ENCODE data around the gene ANXA8. TPM values are rescaled to one million over a fixed set of nuclear protein-coding genes. Genes with fewer than 3 reads are reported as not detected.

ANXA8 gene
- total RNA-seq, 1 experiment from 2014 or later: 172 TPM

DNA sequence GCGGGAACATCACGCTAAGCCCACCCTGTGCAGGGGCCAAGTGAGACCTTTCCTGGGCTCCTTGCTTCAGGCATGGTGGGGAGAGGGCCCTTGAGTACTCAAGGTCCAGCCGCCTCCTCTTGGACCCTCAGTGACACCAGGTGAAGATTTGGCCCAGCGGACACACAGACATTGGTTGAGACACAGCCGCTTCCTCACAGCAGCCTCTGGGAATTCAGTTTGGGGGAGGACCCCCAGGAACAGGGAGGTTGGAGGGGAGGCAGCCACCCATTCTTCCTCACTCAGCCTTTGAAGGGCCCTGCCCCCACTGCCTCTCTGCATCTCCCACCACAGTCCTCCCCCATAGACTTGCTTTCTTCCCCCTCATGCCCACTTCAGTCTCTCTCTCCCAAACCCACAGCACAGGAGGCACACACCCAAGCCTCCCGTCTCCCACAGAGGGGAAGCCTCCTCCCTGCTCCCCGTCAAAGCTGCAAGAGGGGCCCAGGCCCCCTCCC is 31.9 kb downstream of the ANXA8 start:
- Histone ChIP-seq H3F3A (ENCODE audit: insufficient read depth, low read depth) (peaks cover 12% of the 10 kb centered on the region; the same call in 1 of the 2 replicates), H3K27ac (no peak overlapping the region), H3K4me3 (no peak overlapping the region), H3K9me3 (ENCODE audit: insufficient read depth, low read depth) (no peaks in the 10 kb centered on the region), H3K27me3 (ENCODE audit: insufficient read depth, low read depth) (no peaks in the 10 kb centered on the region), H3K9me2 (ENCODE audit: insufficient read depth) (no peaks in the 10 kb centered on the region), H3K4me2 (no peak overlapping the region), H3K79me2 (ENCODE audit: low read depth) (no peaks in the 10 kb centered on the region), H2AFZ (no peak overlapping the region), H3K36me3 (ENCODE audit: low read depth) (no peaks in the 10 kb centered on the region), H4K20me1 (ENCODE audit: insufficient read depth) (no peaks in the 10 kb centered on the region), H3K4me1 (replicated peaks; ENCODE audit: insufficient read depth) (no peaks in the 10 kb centered on the region)
- CTCF ChIA-PET: no interaction called here
- intact Hi-C loops (cut with micrococcal nuclease; ENCODE audit: unreplicated experiment): no loop called here
- no peak for DNase-seq
- no TSS peak for BruUV-seq (replicated peaks)
- no peak for TF ChIP-seq EZH2 (IDR thresholded peaks at IDR 0.05; ENCODE audit: low read depth)
- TF ChIP-seq, protein P1, sequence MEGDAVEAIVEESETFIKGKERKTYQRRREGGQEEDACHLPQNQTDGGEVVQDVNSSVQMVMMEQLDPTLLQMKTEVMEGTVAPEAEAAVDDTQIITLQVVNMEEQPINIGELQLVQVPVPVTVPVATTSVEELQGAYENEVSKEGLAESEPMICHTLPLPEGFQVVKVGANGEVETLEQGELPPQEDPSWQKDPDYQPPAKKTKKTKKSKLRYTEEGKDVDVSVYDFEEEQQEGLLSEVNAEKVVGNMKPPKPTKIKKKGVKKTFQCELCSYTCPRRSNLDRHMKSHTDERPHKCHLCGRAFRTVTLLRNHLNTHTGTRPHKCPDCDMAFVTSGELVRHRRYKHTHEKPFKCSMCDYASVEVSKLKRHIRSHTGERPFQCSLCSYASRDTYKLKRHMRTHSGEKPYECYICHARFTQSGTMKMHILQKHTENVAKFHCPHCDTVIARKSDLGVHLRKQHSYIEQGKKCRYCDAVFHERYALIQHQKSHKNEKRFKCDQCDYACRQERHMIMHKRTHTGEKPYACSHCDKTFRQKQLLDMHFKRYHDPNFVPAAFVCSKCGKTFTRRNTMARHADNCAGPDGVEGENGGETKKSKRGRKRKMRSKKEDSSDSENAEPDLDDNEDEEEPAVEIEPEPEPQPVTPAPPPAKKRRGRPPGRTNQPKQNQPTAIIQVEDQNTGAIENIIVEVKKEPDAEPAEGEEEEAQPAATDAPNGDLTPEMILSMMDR (conservative IDR thresholded peaks at IDR 0.05): no peak
- POLR2A ChIA-PET (ENCODE audit: unreplicated experiment): no interaction called here

GRCh38 chr10:47451273-47451997 is 32.5 kb downstream of the ANXA8 start:
- intact Hi-C loops (cut with micrococcal nuclease; ENCODE audit: unreplicated experiment): no loop called here
- CTCF ChIA-PET: no interaction called here
- BruUV-seq (replicated peaks): no TSS peak
- Histone ChIP-seq H2AFZ (no peak overlapping the region), H3K79me2 (ENCODE audit: low read depth) (no peaks in the 10 kb centered on the region), H3K27ac (no peak overlapping the region), H3K4me1 (replicated peaks; ENCODE audit: insufficient read depth) (no peaks in the 10 kb centered on the region), H3K4me2 (no peak overlapping the region), H3F3A (ENCODE audit: insufficient read depth, low read depth) (peaks cover 12% of the 10 kb centered on the region; the same call in 1 of the 2 replicates), H3K9me2 (ENCODE audit: insufficient read depth) (no peaks in the 10 kb centered on the region), H4K20me1 (ENCODE audit: insufficient read depth) (no peaks in the 10 kb centered on the region), H3K36me3 (ENCODE audit: low read depth) (no peaks in the 10 kb centered on the region), H3K27me3 (ENCODE audit: insufficient read depth, low read depth) (no peaks in the 10 kb centered on the region), H3K4me3 (no peak overlapping the region), H3K9me3 (ENCODE audit: insufficient read depth, low read depth) (0 out of 2 replicates have a peak, but pooled peaks cover 5% of the 10 kb centered on the region)
- POLR2A ChIA-PET (ENCODE audit: unreplicated experiment): no interaction called here
- no peak for DNase-seq
- TF ChIP-seq, protein P1 (conservative IDR thresholded peaks at IDR 0.05): no peak
- TF ChIP-seq EZH2 (IDR thresholded peaks at IDR 0.05; ENCODE audit: low read depth): no peak

GRCh38 chr10:47450442-47450841 is 33.5 kb downstream of the ANXA8 start:
- H3K9me3 ChIP-seq (ENCODE audit: insufficient read depth, low read depth): peaks cover 15% of the 10 kb centered on the region; the same call in 1 of the 2 replicates
- H3K4me1 ChIP-seq (replicated peaks; ENCODE audit: insufficient read depth): no peaks in the 10 kb centered on the region
- ChIA-PET POLR2A (ENCODE audit: unreplicated experiment) (no interaction called here), CTCF (no interaction called here)
- H3F3A ChIP-seq (ENCODE audit: insufficient read depth, low read depth): peaks cover 12% of the 10 kb centered on the region; the same call in 1 of the 2 replicates
- H4K20me1 ChIP-seq (ENCODE audit: insufficient read depth): no peaks in the 10 kb centered on the region
- TF ChIP-seq, protein P1 (conservative IDR thresholded peaks at IDR 0.05): no peak
- no peak for TF ChIP-seq EZH2 (IDR thresholded peaks at IDR 0.05; ENCODE audit: low read depth)
- H3K9me2 ChIP-seq (ENCODE audit: insufficient read depth): no peaks in the 10 kb centered on the region
- H3K79me2 ChIP-seq (ENCODE audit: low read depth): no peaks in the 10 kb centered on the region
- no peaks in the 10 kb centered on the region for H3K36me3 ChIP-seq (ENCODE audit: low read depth)
- H3K4me2 ChIP-seq: no peak overlapping the region
- no peak overlapping the region for H2AFZ ChIP-seq
- H3K4me3 ChIP-seq: no peak overlapping the region
- no peak overlapping the region for H3K27ac ChIP-seq
- intact Hi-C loops (cut with micrococcal nuclease; ENCODE audit: unreplicated experiment): no loop called here
- H3K27me3 ChIP-seq (ENCODE audit: insufficient read depth, low read depth): no peaks in the 10 kb centered on the region
- BruUV-seq (replicated peaks): no TSS peak
- no peak for DNase-seq

Measured in PC-9 (cell line).